Stimulated activated CD8-positive, alpha-beta memory T cell treated with anti-CD3 and anti-CD28 coated beads, Interleukin-12 subunit alpha, Interleukin-12 subunit beta, amount 100 ng/mL, for 1 hour (primary cell): ENCODE data around the gene C19orf81.
A peak's percentile ranks its signal among the peaks of the same experiment; 100 is the strongest.
"Not testable (repeated sequence)": the region's sequence is repeated elsewhere in the genome, so short reads cannot be mapped to it uniquely, and the experiment has no call there.

Experiments used
- DNase-seq: peaks from one replicate; pipeline ENCODE4 v3.0.0-alpha.2; 2020; ENCODE audit warnings: low read depth

C19orf81 gene

DNA sequence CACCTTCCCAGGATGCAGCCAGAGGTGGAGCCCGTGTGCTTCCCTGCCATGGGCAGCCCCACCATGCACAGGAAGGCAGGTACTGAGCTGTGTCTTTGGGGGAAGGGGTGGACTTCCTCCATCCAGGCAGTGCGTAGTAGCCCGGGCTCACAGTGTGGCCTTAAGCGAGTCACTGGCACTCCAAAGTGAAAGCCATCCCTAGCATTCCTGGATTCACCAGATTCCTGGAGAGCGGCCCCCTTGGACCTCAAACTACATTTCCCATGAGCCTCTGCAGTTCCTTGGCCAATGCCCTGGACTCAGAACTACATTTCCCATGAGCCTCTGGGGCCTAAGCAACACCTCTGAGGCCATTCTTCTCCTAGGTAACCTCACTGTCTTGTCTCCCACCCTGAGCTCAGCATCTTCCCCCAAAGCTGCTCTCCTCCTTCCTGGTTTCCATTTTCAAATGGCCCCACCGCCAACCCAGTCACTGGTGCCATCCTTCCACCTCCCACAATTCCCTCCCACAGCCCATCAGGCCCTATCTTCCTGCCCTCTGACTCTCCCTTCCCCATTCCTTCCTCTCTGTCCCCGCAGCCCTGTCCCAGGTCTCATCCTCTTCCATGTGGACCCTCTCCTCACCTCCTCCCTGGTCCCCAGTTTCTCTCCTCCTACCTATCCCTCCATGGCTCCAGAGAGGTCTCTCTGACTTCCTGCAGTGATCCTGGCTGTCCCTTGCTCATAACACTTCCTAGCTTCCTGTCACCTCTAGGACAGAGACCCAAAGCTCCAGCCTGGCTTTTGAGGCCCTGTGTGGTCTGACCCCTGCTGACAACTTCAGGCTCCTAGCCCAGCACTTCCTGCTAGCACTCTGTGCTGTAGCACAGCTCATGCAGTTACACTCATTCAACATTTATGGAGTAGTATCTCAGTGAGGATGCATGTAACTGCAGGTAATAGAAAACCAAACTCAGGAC is at the start of gene C19orf81:
TSS of gene C19orf81 (plus strand) at position 13 of the 959 bp plus-strand sequence. CDS start at position 13, 0 bp downstream.
- DNase-seq, result no peak

- no peak for DNase-seq
Observed at GRCh38 chr19:50601407-50602088, 47.7 kb upstream of the C19orf81 start.

- DNase-seq, result no peak
Observed at GRCh38 chr19:50602089-50602422, 47.2 kb upstream of the C19orf81 start.

- DNase-seq, result no peak
Observed at GRCh38 chr19:50602496-50602895, 46.7 kb upstream of the C19orf81 start.

DNA sequence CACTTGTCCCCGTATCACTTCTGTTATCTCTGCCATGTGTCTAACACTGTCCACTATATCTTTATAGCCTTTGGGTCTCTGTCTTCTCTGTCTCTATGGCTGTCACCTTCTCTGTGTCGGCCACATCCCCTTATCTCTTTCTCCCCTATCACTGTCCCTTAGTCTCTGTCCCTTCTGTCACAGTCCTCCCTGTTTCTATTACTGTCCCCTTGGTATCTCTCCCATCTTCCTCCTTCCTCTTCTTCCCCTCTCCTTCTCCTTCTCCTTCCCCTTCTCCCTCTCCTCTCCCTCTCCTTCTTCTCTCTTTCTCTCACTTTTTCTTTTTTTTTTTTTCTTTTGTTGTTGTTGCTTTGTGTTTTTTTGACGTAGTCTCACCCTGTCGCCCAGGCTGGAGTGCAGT is 46.3 kb upstream of the C19orf81 start:
- no peak for DNase-seq

DNA sequence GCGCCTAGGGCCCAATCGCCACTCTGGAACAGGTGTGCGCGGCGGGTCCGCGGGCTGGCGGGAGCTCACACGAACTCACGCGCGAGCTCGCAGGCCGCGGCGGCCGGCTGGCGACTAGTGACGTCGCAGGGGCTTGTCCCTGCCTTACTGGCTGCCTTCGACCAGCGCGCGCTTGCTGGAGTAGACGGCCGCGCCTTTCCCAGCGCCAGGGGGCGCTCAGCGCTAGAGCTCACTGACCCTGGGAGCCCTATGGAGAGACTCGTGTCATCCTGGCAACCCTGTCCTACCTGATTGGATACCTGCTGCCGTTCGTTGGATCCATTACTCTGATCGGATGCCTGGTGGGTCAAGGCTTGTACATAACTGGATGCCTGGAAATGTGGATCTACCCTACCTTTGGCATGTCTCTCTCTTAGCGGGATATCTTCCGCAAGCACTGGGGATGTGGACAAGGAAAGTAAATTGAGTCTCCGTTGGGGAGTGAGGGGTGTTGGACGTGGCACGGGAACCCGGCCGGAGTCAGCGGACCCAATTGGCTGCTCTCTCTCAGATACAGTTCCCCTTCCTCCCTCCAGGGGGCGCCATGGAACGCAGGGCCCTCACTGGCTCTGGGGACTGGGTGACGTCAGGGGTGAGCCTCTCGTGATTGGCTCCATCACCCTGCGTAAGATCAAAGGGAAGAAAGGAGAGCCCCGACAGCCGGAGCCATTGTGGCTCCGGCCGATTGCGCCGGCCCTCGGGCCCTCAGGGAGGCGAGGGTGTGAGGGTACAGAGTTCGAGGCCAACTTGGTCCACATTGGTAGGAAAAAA is 44.8 kb upstream of the C19orf81 start:
- not testable (repeated sequence) for DNase-seq

- not testable (repeated sequence) for DNase-seq
Observed at GRCh38 chr19:50606059-50606836, 43.0 kb upstream of the C19orf81 start.

DNA sequence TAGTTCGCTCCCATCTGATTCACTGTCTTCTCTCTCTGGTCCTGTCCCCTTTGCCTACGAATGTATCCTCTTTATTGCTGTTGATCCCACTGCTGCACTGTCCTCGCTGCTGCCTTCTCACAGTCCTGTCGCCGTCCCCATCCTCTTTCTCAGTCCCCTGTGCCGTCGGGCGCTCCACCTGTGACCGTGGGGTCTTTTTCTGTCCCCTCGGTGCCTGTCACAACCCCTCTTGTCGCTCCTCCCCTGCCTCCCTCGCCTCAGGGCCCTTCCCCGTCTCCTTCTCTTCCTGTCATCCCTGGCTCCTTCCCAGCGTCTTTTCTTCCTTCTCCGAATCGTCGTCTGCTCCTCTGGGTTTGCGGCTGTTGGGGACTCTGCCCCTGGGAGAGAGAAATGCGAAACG is 41.9 kb upstream of the C19orf81 start:
- no peak for DNase-seq

- DNase-seq, result peak; percentile 47
Observed at GRCh38 chr19:50607874-50608785, 41.1 kb upstream of the C19orf81 start.

DNA sequence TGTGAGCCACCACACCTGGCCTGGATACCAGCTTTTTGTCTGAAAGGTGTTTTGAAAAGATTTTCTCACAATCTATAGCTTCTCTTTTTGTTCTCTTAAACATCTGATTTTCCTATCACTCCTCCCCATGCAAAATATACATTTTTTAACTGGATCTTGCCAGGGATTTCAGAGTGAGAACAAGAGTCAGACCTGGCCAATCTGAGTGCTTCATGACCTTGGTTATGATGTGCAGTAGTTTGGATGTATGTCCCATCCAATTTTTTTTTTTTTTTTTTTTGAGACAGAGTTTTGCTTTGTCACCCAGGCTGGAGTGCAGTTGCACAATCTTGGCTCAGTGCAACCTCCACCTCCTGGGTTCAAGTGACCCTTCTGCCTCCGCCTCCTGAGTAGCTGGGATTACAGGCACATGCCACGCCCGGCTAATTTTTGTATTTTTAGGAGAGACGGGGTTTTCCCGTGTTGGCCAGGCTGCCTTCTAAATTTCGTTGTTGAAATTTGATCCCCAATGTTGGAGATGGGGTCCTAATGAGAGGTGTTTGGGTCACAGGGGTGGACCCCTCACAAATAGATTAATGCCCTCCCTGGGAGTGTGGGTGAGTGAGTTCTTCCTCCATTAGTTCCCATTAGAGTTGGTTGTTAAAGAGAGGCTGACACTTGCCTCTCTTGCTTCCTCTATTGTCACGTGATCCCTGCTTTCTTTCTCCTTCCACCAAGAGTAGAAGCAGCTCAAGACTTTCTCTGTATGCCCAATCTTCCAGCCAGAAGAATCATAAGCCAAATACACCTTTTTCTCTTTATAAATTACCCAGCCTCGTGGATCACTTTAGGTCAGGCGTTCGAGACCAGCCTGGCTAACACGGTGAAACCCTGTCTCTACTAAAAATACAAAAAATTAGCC is 36.5 kb upstream of the C19orf81 start:
- DNase-seq, result not testable (repeated sequence)

GRCh38 chr19:50618379-50618778 is 30.9 kb upstream of the C19orf81 start:
- not testable (repeated sequence) for DNase-seq

GRCh38 chr19:50619184-50619583 is 30.1 kb upstream of the C19orf81 start:
- not testable (repeated sequence) for DNase-seq

DNA sequence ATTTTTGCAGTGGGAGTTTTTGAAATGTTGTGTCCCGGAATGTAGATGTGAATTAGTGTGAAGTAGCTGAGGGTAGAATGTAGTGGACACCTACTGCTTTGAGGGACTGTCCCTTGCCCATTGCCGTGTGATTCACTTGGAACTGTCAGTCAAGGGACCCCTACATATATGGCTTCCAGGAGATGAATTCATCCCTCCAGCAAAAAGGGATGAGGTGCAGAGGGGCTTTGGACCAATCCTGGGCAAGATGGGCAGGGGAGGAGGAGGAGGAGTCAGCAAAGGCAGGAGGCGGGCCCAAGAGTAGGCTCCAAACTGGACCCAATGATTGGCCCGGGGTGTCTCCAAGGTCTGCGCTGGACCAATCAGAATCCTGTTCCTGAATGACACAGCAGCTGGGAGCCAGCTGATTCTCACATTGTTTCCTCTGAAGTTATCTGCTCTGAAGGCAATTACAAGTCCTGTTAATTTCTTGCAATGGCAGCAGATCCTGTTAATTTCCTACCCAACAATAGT is 28.8 kb upstream of the C19orf81 start:
- not testable (repeated sequence) for DNase-seq

DNA sequence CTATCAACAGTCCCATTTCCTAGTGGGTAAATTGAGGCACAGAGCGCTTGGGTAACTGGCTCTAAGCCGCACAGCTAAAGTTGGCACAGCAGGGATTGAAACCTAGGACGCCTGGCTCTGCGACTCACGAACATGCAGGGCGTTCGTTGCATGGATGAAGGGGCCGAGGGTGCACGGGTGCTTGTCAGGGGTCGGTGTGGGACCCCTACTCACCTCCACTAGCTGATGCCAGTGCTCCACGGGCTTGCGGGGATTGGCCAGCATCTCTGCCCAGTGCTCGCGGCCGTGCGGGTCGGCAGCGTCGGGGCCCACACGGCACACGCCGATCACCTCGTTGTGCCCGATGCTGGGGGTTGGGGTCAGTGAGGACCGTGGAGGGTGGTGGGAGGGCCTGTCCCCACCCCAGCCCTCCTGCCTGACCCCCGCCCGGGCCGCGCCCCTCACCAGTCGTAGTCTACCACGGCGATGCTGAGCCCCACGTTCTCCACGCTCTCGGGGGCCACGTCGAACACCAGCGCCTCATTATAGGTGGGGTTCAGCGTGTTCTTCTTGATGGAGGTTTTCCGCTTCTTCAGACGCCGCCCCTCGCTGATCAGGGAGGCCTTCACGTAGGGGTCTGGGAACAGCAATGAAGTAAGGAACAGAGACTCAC is 24.2 kb upstream of the C19orf81 start:
- DNase-seq, result no peak

- no peak for DNase-seq
Observed at GRCh38 chr19:50626011-50626410, 23.2 kb upstream of the C19orf81 start.

- no peak for DNase-seq
Observed at GRCh38 chr19:50626795-50627194, 22.4 kb upstream of the C19orf81 start.

DNA sequence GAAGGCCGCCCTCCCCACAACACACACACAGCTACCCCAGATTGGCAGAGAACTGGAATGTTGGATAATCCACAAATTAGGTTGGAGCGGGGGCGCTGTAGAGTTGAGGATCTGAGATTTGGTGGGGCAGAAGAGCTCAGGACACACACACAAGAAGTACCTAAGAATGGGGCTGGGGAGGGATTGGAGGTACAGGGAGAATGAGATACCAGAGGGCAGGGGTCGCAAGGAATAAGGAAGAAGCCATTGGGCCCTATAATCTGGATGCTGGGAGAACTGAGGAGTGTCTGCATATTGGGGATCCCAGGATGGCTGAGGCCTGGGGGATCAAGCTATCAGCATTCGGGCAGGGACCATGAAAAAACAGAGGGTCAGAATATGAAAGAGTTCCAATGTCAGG is 21.1 kb upstream of the C19orf81 start:
- no peak for DNase-seq

- no peak for DNase-seq
Observed at GRCh38 chr19:50628551-50628950, 20.7 kb upstream of the C19orf81 start.

GRCh38 chr19:50629194-50629593 is 20.1 kb upstream of the C19orf81 start:
- no peak for DNase-seq
